Muscle of leg (tissue), 11 donors: ENCODE measurements around the gene ZNF222. TPM values are rescaled to one million over a fixed set of nuclear protein-coding genes. Genes with fewer than 3 reads are reported as not detected.

Experiments used
- DNase-seq: peaks from one replicate; pipeline ENCODE4 v3.0.0; 2013
- H3K27ac ChIP-seq: one replicate; pipeline ENCODE4 v1.5.1; 2013; ENCODE audit warnings: mild to moderate bottlenecking, low read length, control low read depth
- H3K27me3 ChIP-seq: one replicate; pipeline ENCODE4 v1.6.1; 2013; ENCODE audit warnings: low read length; ENCODE audit not compliant: control insufficient read depth, insufficient read depth
- H3K36me3 ChIP-seq: one replicate; pipeline ENCODE4 v1.6.1; 2013; ENCODE audit warnings: low read length; ENCODE audit not compliant: control insufficient read depth, insufficient read depth
- H3K4me1 ChIP-seq: one replicate; pipeline ENCODE4 v1.6.1; 2013; ENCODE audit warnings: low read length; ENCODE audit not compliant: control insufficient read depth, insufficient read depth
- H3K4me3 ChIP-seq: one replicate; pipeline ENCODE4 v1.5.1; 2013; ENCODE audit warnings: low read length, control low read depth
- H3K9me3 ChIP-seq: replicated peaks from 2 replicates; pipeline ENCODE4 v1.6.1; 2013; ENCODE audit warnings: low read depth, low read length; ENCODE audit not compliant: control insufficient read depth
- WGBS: methylation state at CpG from one replicate; pipeline ENCODE4 v1.1.5; 2013; ENCODE audit warnings: missing lambda C conversion rate; ENCODE audit not compliant: insufficient coverage; 5-methylcytosine and 5-hydroxymethylcytosine counted together
- polyA plus RNA-seq, 8 donors: library from polyadenylated mRNA; unstranded; fragments of 120-200 nt; gene quantifications; one replicate each; pipeline versions ENCODE4 v1.2.1 to v1.2.3, GENCODE V29; 2013; ENCODE audit warnings: inconsistent platforms in 1 of 8, low replicate concordance in 1 of 8; ENCODE audit not compliant: insufficient read length in 8 of 8, insufficient read depth in 1 of 8
- total RNA-seq: library from RNA; stranded (reverse); fragments of 120-200 nt; gene quantifications from one replicate; pipeline ENCODE4 v1.2.4, GENCODE V29; 2013

ZNF222 gene
- total and polyA plus RNA-seq, 9 donors: 3.6 to 5.8 (median 4.3) TPM

DNA sequence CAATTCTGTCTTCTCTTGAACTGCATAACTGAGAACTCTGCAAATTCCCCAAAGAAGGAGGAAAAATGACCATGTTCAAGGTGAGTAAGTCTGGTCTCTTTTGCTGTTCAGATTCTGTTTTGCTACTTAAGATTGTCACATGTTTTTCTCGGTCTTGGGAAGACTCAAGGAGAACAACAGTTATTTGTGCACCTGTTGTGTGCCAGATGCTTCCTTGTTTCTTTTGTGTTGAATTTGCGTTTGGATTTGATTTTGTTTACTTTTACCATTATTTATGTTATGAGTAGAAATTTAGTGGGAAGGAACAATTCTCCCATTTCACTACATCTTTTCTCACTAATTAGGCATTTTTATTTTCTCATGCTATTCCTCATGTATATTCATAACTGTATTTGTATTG lies 51.1 kb downstream of the ZNF222 start:
- DNase-seq: no peak
- WGBS: no CpG with 5 or more reads among the region's 2 CpGs
- H3K9me3 ChIP-seq: no peaks in the 10 kb centered on the region
- no peak overlapping the region for H3K4me3 ChIP-seq
- no peaks in the 10 kb centered on the region for H3K27me3 ChIP-seq
- no peak overlapping the region for H3K27ac ChIP-seq
- H3K36me3 ChIP-seq: peaks cover 13% of the 10 kb centered on the region
- H3K4me1 ChIP-seq: peaks cover 8% of the 10 kb centered on the region

Other genes starting within 250 kb of the ZNF222 start
- 0.40 TPM for gene KCNN4, start 244.4 kb upstream of the ZNF222 start, total RNA-seq
- gene KCNN4, start 244.4 kb upstream of the ZNF222 start, polyA plus RNA-seq: 1 to 10 TPM in 2 of 8 donors, under 1 TPM in 6; 0.23 to 1.2 (median 0.73) TPM
- 0.22 TPM for gene LYPD5, start 222.9 kb upstream of the ZNF222 start, total RNA-seq
- under 1 TPM; 0.22 to 0.83 (median 0.38) TPM for gene LYPD5, start 222.9 kb upstream of the ZNF222 start, polyA plus RNA-seq
- 16.8 TPM for gene ZNF283, start 198.1 kb upstream of the ZNF222 start, total RNA-seq
- gene ZNF283, start 198.1 kb upstream of the ZNF222 start, polyA plus RNA-seq: 10 to 100 TPM in 2 of 8 donors, 1 to 10 TPM in 6; 5.9 to 13.1 (median 8.8) TPM
- 5.0 TPM for gene ZNF404, start 141.4 kb upstream of the ZNF222 start, total RNA-seq
- gene ZNF404, start 141.4 kb upstream of the ZNF222 start, polyA plus RNA-seq: 1 to 10 TPM; 5.5 to 9.4 (median 6.5) TPM
- 18.1 TPM for gene ZNF45, start 90.1 kb upstream of the ZNF222 start, total RNA-seq
- 10 to 100 TPM; 10.5 to 18.1 (median 12.9) TPM for gene ZNF45, start 90.1 kb upstream of the ZNF222 start, polyA plus RNA-seq
- gene ZNF221, start 74.2 kb upstream of the ZNF222 start, total RNA-seq: 7.6 TPM
- 1 to 10 TPM in 7 of 8 donors, under 1 TPM in 1; 0.93 to 3.2 (median 2.8) TPM for gene ZNF221, start 74.2 kb upstream of the ZNF222 start, polyA plus RNA-seq
- 9.3 TPM for gene ZNF155, start 41.2 kb upstream of the ZNF222 start, total RNA-seq
- gene ZNF155, start 41.2 kb upstream of the ZNF222 start, polyA plus RNA-seq: 1 to 10 TPM; 5.7 to 8.5 (median 6.8) TPM
- gene ZNF230, start 22.4 kb upstream of the ZNF222 start, total RNA-seq: 3.8 TPM
- 1 to 10 TPM; 2.3 to 3.3 (median 2.6) TPM for gene ZNF230, start 22.4 kb upstream of the ZNF222 start, polyA plus RNA-seq
- 7.4 TPM for gene ZNF223, start 26.7 kb downstream of the ZNF222 start, total RNA-seq
- 1 to 10 TPM; 3.6 to 5.1 (median 4.4) TPM for gene ZNF223, start 26.7 kb downstream of the ZNF222 start, polyA plus RNA-seq
- 3.4 TPM for gene ZNF284, start 46.8 kb downstream of the ZNF222 start, total RNA-seq
- 1 to 10 TPM; 1.9 to 3.2 (median 2.6) TPM for gene ZNF284, start 46.8 kb downstream of the ZNF222 start, polyA plus RNA-seq
- gene ZNF224, start 69.0 kb downstream of the ZNF222 start, total RNA-seq: 18.8 TPM
- 10 to 100 TPM; 10.6 to 21.4 (median 14.0) TPM for gene ZNF224, start 69.0 kb downstream of the ZNF222 start, polyA plus RNA-seq
- 6.6 TPM for gene ZNF225, start 88.0 kb downstream of the ZNF222 start, total RNA-seq
- 1 to 10 TPM; 3.7 to 5.7 (median 4.8) TPM for gene ZNF225, start 88.0 kb downstream of the ZNF222 start, polyA plus RNA-seq
- 13.9 TPM for gene ZNF234, start 116.2 kb downstream of the ZNF222 start, total RNA-seq
- gene ZNF234, start 116.2 kb downstream of the ZNF222 start, polyA plus RNA-seq: 1 to 10 TPM; 6.9 to 9.7 (median 7.4) TPM
- gene ZNF226, start 139.7 kb downstream of the ZNF222 start, total RNA-seq: 20.9 TPM
- gene ZNF226, start 139.7 kb downstream of the ZNF222 start, polyA plus RNA-seq: 10 to 100 TPM; 10.1 to 14.9 (median 12.1) TPM
- 18.9 TPM for gene ZNF227, start 187.2 kb downstream of the ZNF222 start, total RNA-seq
- gene ZNF227, start 187.2 kb downstream of the ZNF222 start, polyA plus RNA-seq: 10 to 100 TPM; 11.1 to 15.1 (median 12.7) TPM
- 2.4 TPM for gene ZNF233, start 234.5 kb downstream of the ZNF222 start, total RNA-seq
- 1 to 10 TPM; 1.4 to 3.5 (median 2.5) TPM for gene ZNF233, start 234.5 kb downstream of the ZNF222 start, polyA plus RNA-seq